Measurements from ENCODE around the gene PRR16.
"Not testable (repeated sequence)": the region's sequence is repeated elsewhere in the genome, so short reads cannot be mapped to it uniquely, and the experiment has no call there.

Gene PRR16

DNA sequence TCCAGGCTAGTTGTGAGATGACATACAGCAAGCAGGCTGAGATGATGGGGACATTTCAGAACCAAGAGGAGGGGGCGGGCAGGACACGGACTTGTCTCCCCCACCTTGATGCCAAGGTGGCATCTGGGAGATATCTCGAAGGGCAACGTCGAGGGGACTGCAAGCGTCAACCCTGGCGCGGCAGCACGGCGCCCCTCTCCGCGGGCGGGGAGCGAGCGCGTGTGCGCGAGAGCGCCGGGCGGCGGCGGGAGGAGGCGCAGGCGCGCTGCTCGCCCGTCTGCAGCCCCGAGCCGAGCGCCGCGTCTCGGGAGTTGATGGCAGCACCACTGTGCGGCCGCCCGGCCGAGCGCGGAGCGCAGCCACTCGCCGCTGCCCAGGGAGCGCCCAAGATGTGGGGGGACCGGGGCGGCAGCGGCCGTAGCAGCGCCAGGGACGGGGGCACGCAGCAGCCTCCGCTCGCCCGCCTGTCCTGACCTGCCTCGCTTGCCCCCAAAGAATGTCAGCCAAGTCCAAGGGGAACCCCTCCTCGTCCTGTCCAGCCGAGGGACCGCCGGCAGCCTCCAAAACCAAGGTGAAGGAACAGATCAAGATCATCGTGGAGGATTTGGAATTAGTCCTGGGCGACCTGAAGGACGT, at the start of gene PRR16:
TSS of gene PRR16 (plus strand) at position 310 of the 636 bp plus-strand sequence.
- no peak for TF ChIP-seq JUND (IDR thresholded peaks at IDR 0.05; ENCODE audit: low read depth)
- peak; percentile 55 to 56 for DNase-seq (ENCODE audit: low read depth in 1 of 2, low spot score in 1 of 2)
- in situ Hi-C loops (cut with HindIII; ENCODE audit: low pct_unique_long_range_greater_than_20kb, low sequenced_read_pairs) = no loop called here

DNA sequence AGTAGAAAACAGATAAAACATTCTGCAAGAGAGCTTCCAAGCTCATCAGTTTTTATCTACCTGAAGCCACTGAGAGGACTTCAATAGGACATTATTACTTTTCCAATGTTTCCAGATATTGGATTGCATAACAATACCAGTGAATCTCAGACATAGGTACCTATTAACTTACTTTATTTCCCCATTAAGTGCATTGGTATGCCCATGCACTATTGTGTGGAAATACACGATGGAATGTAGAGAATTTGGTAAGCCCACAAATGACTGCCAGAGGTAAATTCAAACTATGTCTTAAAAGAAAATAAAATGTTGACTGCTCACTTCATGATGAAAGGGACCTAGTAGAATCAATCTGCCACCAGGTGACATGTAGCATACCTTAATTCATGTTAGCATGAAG, 48.1 kb upstream of the PRR16 start:
- peak in 1 of 2 experiments; percentile 30 for DNase-seq (ENCODE audit: low read depth in 1 of 2, low spot score in 1 of 2)
- in situ Hi-C loops (cut with HindIII; ENCODE audit: low pct_unique_long_range_greater_than_20kb, low sequenced_read_pairs) = no loop called here
- TF ChIP-seq JUND (IDR thresholded peaks at IDR 0.05; ENCODE audit: low read depth) = no peak

GRCh38 chr5:120419127-120419526, 45.0 kb upstream of the PRR16 start:
- no peak for TF ChIP-seq JUND (IDR thresholded peaks at IDR 0.05; ENCODE audit: low read depth)
- in situ Hi-C loops (cut with HindIII; ENCODE audit: low pct_unique_long_range_greater_than_20kb, low sequenced_read_pairs) = no loop called here
- no peak for DNase-seq (ENCODE audit: low read depth in 1 of 2, low spot score in 1 of 2)

DNA sequence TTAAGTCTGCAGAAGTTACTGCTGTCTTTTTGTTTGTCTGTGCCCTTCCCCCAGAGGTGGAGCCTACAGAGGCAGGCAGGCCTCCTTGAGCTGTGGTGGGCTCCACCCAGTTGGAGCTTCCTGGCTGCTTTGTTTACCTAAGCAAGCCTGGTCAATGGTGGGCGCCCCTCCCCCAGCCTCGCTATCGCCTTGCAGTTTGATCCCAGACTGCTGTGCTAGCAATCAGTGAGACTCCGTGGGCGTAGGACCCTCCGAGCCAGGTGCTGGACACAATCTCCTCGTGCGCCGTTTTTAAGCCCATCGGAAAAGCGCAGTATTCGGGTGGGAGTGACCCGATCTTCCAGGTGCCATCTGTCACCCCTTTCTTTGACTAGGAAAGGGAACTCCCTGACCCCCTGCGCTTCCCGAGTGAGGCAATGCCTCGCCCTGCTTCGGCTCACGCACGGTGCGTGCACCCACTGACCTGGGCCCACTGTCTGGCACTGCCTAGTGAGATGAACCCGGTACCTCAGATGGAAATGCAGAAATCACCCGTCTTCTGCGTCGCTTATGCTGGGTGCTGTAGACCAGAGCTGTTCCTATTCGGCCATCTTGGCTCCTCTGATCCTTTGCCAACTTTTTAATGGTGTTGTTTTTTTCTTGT, 37.3 kb upstream of the PRR16 start:
- DNase-seq (ENCODE audit: low read depth in 1 of 2, low spot score in 1 of 2); in situ Hi-C loops (cut with HindIII; ENCODE audit: low pct_unique_long_range_greater_than_20kb, low sequenced_read_pairs): not testable (repeated sequence)

DNA sequence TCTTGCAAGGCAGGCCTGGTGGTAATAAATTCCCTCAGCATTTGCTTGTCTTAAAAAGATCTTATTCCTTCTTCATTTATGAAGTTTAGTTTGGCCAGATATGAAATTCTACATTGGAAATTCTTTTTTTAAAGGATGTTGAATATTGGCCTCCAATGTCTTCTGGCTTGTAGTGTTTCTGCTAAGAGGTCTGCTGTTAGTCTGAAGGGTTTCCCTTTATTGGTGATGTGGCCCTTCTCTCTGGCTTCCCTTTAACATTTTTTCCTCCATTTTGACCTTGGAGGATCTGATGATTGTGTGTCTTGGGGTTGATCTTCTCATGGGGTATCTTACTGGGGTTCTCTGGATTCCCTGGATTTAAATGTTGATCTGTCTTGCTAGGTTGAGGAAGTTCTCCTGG, 33.5 kb upstream of the PRR16 start:
- in situ Hi-C loops (cut with HindIII; ENCODE audit: low pct_unique_long_range_greater_than_20kb, low sequenced_read_pairs) = no loop called here
- no peak for TF ChIP-seq JUND (IDR thresholded peaks at IDR 0.05; ENCODE audit: low read depth)
- no peak for DNase-seq (ENCODE audit: low read depth in 1 of 2, low spot score in 1 of 2)

DNA sequence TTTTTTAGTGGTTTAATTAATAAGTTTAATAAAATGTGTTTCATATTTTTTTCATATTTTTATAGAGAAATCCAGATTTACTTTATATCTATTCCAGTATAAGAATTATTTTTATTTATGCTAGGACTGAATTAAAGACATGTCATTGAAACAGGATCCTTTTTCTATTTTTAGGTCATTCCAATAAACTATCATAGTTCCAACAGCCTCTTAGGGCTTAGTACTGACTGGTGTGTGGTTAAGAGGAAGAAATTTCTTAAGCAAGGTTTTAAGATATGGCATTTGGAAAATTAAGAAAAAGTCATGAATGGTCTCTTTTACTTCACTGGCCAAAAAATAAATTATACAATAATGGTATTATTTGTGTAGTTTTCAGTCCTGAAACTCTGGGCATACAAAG, 31.2 kb upstream of the PRR16 start:
- in situ Hi-C loops (cut with HindIII; ENCODE audit: low pct_unique_long_range_greater_than_20kb, low sequenced_read_pairs) = no loop called here
- TF ChIP-seq JUND (IDR thresholded peaks at IDR 0.05; ENCODE audit: low read depth) = no peak
- no peak for DNase-seq (ENCODE audit: low read depth in 1 of 2, low spot score in 1 of 2)

DNA sequence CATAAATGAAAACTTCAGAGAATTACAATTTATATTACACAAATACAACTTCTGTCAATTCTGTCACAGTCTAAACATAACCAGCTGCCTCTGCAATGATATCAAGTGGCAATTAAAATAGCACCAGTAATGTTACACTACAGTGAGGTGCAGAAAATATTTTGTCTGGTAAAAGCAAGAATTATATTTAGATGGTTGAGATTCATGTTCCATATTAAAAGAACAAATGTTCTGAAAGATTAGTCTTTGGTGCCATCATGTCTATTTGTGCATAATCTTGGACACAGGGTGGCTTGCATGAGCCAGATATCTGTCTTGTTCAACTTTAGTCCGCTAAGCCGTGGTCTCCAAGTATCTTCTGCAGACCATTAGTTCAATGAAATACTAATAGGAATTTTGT, 29.0 kb upstream of the PRR16 start:
- no peak for DNase-seq (ENCODE audit: low read depth in 1 of 2, low spot score in 1 of 2)
- TF ChIP-seq JUND (IDR thresholded peaks at IDR 0.05; ENCODE audit: low read depth) = no peak
- in situ Hi-C loops (cut with HindIII; ENCODE audit: low pct_unique_long_range_greater_than_20kb, low sequenced_read_pairs) = no loop called here

GRCh38 chr5:120436996-120437395, 27.1 kb upstream of the PRR16 start:
- in situ Hi-C loops (cut with HindIII; ENCODE audit: low pct_unique_long_range_greater_than_20kb, low sequenced_read_pairs) = no loop called here
- DNase-seq (ENCODE audit: low read depth in 1 of 2, low spot score in 1 of 2) = no peak
- TF ChIP-seq JUND (IDR thresholded peaks at IDR 0.05; ENCODE audit: low read depth) = no peak

- TF ChIP-seq JUND (IDR thresholded peaks at IDR 0.05; ENCODE audit: low read depth) = no peak
- DNase-seq (ENCODE audit: low read depth in 1 of 2, low spot score in 1 of 2) = no peak
- in situ Hi-C loops (cut with HindIII; ENCODE audit: low pct_unique_long_range_greater_than_20kb, low sequenced_read_pairs) = no loop called here
These were observed 21.4 kb upstream of the PRR16 start for GRCh38 chr5:120442694-120443093.

- in situ Hi-C loops (cut with HindIII; ENCODE audit: low pct_unique_long_range_greater_than_20kb, low sequenced_read_pairs) = no loop called here
- DNase-seq (ENCODE audit: low read depth in 1 of 2, low spot score in 1 of 2) = no peak
- no peak for TF ChIP-seq JUND (IDR thresholded peaks at IDR 0.05; ENCODE audit: low read depth)
These were observed 20.5 kb upstream of the PRR16 start for GRCh38 chr5:120443607-120444006.

GRCh38 chr5:120446068-120446492, 18.0 kb upstream of the PRR16 start:
- no peak for TF ChIP-seq JUND (IDR thresholded peaks at IDR 0.05; ENCODE audit: low read depth)
- in situ Hi-C loops (cut with HindIII; ENCODE audit: low pct_unique_long_range_greater_than_20kb, low sequenced_read_pairs) = no loop called here
- no peak for DNase-seq (ENCODE audit: low read depth in 1 of 2, low spot score in 1 of 2)

DNA sequence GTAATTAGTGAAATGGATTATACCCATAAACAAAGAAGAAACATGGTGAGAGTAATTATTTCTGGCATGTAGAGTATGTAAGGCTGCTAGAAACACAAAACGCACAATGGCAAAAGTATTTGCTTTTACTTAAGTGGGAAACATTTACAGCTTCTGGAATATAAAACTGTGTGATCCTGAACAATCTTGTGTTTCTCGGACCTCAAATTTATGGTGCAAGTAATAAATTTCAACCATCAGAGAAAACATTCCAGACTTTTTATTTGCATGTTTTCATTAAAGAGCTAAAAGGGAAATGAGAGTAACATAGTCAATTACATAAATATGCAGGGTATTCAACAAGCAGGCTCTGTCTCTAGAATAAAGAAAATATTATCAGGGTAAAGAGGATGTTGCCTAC, 17.2 kb upstream of the PRR16 start:
- in situ Hi-C loops (cut with HindIII; ENCODE audit: low pct_unique_long_range_greater_than_20kb, low sequenced_read_pairs) = no loop called here
- no peak for TF ChIP-seq JUND (IDR thresholded peaks at IDR 0.05; ENCODE audit: low read depth)
- no peak for DNase-seq (ENCODE audit: low read depth in 1 of 2, low spot score in 1 of 2)

- no peak for TF ChIP-seq JUND (IDR thresholded peaks at IDR 0.05; ENCODE audit: low read depth)
- no peak for DNase-seq (ENCODE audit: low read depth in 1 of 2, low spot score in 1 of 2)
- in situ Hi-C loops (cut with HindIII; ENCODE audit: low pct_unique_long_range_greater_than_20kb, low sequenced_read_pairs) = no loop called here
These were observed 16.3 kb upstream of the PRR16 start for GRCh38 chr5:120447706-120448239.
